Measurements from ENCODE around the gene CA12.

DNA sequence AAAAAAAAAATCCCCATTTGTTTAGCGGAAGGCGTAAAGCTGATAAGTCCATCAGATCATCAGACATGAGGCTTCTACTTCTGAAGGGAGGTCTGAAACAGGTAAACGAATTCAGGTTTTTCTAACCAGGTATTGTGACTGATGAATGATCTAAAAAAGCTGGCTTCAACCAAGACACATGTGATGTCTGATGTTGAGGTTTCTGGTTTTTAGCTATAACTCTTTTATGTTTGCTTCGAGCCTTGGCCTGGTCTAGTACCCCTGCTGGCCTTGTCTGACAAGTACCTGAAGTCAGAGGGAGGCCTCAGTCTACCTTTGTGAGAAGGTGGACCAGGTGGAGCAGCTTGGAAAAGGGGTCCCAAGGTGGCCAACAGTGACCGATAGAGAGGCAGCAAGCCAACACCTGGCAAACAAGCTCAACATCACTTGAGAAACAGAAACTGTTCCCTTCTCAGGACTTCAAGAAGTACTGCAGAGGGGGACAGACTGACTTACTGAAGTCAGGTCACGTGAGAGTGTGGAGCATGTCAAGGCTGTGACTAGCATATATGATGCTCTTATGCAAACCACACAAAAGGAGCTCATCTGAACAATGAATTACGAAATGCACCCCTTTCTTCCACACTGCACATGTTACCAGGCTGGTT, 33.0 kb upstream of the CA12 start:
- TF ChIP-seq TEAD4 (CRISPR knock-in tag; IDR thresholded peaks at IDR 0.05) = no peak
- TF ChIP-seq, protein P1, sequence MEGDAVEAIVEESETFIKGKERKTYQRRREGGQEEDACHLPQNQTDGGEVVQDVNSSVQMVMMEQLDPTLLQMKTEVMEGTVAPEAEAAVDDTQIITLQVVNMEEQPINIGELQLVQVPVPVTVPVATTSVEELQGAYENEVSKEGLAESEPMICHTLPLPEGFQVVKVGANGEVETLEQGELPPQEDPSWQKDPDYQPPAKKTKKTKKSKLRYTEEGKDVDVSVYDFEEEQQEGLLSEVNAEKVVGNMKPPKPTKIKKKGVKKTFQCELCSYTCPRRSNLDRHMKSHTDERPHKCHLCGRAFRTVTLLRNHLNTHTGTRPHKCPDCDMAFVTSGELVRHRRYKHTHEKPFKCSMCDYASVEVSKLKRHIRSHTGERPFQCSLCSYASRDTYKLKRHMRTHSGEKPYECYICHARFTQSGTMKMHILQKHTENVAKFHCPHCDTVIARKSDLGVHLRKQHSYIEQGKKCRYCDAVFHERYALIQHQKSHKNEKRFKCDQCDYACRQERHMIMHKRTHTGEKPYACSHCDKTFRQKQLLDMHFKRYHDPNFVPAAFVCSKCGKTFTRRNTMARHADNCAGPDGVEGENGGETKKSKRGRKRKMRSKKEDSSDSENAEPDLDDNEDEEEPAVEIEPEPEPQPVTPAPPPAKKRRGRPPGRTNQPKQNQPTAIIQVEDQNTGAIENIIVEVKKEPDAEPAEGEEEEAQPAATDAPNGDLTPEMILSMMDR (IDR thresholded peaks at IDR 0.05) = no peak
- no peak for TF ChIP-seq FOXJ3 (CRISPR knock-in tag; IDR thresholded peaks at IDR 0.05; ENCODE audit: borderline replicate concordance)
- TF ChIP-seq FOXK1 (CRISPR knock-in tag; IDR thresholded peaks at IDR 0.05) = no peak
- TF ChIP-seq, protein P2, sequence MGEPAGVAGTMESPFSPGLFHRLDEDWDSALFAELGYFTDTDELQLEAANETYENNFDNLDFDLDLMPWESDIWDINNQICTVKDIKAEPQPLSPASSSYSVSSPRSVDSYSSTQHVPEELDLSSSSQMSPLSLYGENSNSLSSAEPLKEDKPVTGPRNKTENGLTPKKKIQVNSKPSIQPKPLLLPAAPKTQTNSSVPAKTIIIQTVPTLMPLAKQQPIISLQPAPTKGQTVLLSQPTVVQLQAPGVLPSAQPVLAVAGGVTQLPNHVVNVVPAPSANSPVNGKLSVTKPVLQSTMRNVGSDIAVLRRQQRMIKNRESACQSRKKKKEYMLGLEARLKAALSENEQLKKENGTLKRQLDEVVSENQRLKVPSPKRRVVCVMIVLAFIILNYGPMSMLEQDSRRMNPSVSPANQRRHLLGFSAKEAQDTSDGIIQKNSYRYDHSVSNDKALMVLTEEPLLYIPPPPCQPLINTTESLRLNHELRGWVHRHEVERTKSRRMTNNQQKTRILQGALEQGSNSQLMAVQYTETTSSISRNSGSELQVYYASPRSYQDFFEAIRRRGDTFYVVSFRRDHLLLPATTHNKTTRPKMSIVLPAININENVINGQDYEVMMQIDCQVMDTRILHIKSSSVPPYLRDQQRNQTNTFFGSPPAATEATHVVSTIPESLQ (CRISPR knock-in tag; IDR thresholded peaks at IDR 0.05) = no peak
- no peak for TF ChIP-seq CBFB (CRISPR knock-in tag; IDR thresholded peaks at IDR 0.05; ENCODE audit: low read depth)
- TF ChIP-seq ELF4 (CRISPR knock-in tag; IDR thresholded peaks at IDR 0.05; ENCODE audit: low read depth) = no peak
- TF ChIP-seq TCF7 (CRISPR knock-in tag; IDR thresholded peaks at IDR 0.05; ENCODE audit: low read depth) = no peak
- TF ChIP-seq, protein P3, sequence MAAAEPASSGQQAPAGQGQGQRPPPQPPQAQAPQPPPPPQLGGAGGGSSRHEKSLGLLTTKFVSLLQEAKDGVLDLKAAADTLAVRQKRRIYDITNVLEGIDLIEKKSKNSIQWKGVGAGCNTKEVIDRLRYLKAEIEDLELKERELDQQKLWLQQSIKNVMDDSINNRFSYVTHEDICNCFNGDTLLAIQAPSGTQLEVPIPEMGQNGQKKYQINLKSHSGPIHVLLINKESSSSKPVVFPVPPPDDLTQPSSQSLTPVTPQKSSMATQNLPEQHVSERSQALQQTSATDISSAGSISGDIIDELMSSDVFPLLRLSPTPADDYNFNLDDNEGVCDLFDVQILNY (CRISPR knock-in tag; IDR thresholded peaks at IDR 0.05) = no peak
- TF ChIP-seq FOXP1 (CRISPR knock-in tag; IDR thresholded peaks at IDR 0.05; ENCODE audit: borderline replicate concordance) = no peak
